ENCODE results near the gene CAPG. TPM values are rescaled to one million over a fixed set of nuclear protein-coding genes. Genes with fewer than 3 reads are reported as not detected.

CAPG gene
- total and polyA plus RNA-seq, 10 of the 15 experiments (the other 5 are each of a cell fraction or from before 2014, with no cell fraction given) = 26.3 to 192 (median 100) TPM

DNA sequence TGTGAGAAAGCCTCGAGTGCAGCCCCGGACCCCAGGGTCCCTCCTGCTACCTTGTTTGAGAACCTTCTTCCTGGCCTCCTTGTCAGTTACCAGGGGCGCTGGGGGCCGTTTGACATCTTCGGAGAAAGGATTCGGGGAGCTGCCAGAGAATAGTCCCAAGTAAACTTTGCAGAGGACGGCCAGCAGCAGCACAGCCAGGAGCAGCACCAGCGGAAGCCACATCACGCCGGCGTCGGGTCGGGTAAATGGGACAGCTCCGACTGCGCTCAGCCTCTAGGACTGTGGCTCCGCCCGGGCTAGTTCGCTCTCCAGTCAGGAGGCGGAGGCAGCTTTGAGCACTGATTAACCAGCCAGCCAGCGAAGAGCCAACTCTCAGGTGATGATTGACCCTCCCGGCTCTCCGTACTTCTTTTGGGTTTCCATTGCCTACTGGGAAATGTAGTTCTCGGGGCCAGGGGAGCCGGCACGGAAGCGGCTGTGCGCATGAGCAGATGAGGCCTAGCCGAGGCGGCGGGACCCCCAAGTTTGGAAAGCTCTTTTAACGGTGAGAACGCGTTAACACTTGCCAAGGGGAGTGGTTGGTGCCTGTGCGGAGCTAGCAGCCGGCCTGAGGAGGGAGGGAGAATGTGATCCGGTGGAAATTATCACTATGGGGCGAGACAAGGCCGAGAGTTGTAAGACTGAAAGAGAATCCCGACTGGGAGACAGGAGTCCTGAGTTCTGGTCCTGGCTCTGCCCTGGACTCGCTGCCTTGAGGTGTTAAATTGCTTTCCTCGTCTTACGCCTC, 55.7 kb downstream of the CAPG start, which contains the start of the genes ELMOD3 and RETSAT (continued):
- peak; percentile 67 for TF ChIP-seq TCF12 (IDR thresholded peaks at IDR 0.05; ENCODE audit: low read depth, low read length)
- no peak for TF ChIP-seq ASH2L (IDR thresholded peaks at IDR 0.05; ENCODE audit: borderline replicate concordance, low read depth)
- no peak for TF ChIP-seq NFIC (IDR thresholded peaks at IDR 0.05; ENCODE audit: low read depth, low read length)
- TF ChIP-seq YBX1 (IDR thresholded peaks at IDR 0.05) = no peak
- TF ChIP-seq SRF (IDR thresholded peaks at IDR 0.05; ENCODE audit: low read depth in 2 of 2, low read length in 2 of 2) = no peak
- TF ChIP-seq CREM (IDR thresholded peaks at IDR 0.05; ENCODE audit: low read depth) = peak; percentile 79
- no peak for TF ChIP-seq ZNF384 (IDR thresholded peaks at IDR 0.05; ENCODE audit: borderline replicate concordance, low read depth, low read length)
- TF ChIP-seq KLF5 (IDR thresholded peaks at IDR 0.05; ENCODE audit: partially characterized antibody) = no peak
- TF ChIP-seq TCF3 (IDR thresholded peaks at IDR 0.05; ENCODE audit: borderline replicate concordance, insufficient read depth, low read depth, low read length) = peak; percentile 69; the same call in 1 of the 2 replicates
- TF ChIP-seq, protein P1, sequence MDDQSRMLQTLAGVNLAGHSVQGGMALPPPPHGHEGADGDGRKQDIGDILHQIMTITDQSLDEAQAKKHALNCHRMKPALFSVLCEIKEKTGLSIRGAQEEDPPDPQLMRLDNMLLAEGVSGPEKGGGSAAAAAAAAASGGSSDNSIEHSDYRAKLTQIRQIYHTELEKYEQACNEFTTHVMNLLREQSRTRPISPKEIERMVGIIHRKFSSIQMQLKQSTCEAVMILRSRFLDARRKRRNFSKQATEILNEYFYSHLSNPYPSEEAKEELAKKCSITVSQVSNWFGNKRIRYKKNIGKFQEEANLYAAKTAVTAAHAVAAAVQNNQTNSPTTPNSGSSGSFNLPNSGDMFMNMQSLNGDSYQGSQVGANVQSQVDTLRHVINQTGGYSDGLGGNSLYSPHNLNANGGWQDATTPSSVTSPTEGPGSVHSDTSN (IDR thresholded peaks at IDR 0.05; ENCODE audit: insufficient replicate concordance, low read depth, low read length) = peak; percentile 30
- no peak for TF ChIP-seq NFYA (IDR thresholded peaks at IDR 0.05; ENCODE audit: borderline replicate concordance, low read depth, low read length)
- TF ChIP-seq EGR1 (IDR thresholded peaks at IDR 0.05; ENCODE audit: borderline replicate concordance in 1 of 2, low read depth in 2 of 2, low read length in 2 of 2) = no peak
- TF ChIP-seq RAD21 (IDR thresholded peaks at IDR 0.05; ENCODE audit: insufficient read depth, low read depth, low read length) = no peak
- no peak for TF ChIP-seq ZZZ3 (IDR thresholded peaks at IDR 0.05; ENCODE audit: control insufficient read depth, insufficient read length, low read depth)
- TF ChIP-seq, protein P2, sequence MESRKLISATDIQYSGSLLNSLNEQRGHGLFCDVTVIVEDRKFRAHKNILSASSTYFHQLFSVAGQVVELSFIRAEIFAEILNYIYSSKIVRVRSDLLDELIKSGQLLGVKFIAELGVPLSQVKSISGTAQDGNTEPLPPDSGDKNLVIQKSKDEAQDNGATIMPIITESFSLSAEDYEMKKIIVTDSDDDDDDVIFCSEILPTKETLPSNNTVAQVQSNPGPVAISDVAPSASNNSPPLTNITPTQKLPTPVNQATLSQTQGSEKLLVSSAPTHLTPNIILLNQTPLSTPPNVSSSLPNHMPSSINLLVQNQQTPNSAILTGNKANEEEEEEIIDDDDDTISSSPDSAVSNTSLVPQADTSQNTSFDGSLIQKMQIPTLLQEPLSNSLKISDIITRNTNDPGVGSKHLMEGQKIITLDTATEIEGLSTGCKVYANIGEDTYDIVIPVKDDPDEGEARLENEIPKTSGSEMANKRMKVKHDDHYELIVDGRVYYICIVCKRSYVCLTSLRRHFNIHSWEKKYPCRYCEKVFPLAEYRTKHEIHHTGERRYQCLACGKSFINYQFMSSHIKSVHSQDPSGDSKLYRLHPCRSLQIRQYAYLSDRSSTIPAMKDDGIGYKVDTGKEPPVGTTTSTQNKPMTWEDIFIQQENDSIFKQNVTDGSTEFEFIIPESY (IDR thresholded peaks at IDR 0.05) = no peak
- TF ChIP-seq NR2C1 (IDR thresholded peaks at IDR 0.05) = no peak
- no peak for TF ChIP-seq ZNF622 (IDR thresholded peaks at IDR 0.05)
- TF ChIP-seq JUNB (IDR thresholded peaks at IDR 0.05) = no peak
- TF ChIP-seq, protein P3, sequence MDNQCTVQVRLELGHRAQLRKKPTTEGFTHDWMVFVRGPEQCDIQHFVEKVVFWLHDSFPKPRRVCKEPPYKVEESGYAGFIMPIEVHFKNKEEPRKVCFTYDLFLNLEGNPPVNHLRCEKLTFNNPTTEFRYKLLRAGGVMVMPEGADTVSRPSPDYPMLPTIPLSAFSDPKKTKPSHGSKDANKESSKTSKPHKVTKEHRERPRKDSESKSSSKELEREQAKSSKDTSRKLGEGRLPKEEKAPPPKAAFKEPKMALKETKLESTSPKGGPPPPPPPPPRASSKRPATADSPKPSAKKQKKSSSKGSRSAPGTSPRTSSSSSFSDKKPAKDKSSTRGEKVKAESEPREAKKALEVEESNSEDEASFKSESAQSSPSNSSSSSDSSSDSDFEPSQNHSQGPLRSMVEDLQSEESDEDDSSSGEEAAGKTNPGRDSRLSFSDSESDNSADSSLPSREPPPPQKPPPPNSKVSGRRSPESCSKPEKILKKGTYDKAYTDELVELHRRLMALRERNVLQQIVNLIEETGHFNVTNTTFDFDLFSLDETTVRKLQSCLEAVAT (IDR thresholded peaks at IDR 0.05) = no peak
- TF ChIP-seq NFYB (IDR thresholded peaks at IDR 0.05; ENCODE audit: insufficient read depth, low read depth, low read length) = peak; percentile 89
- TF ChIP-seq IKZF1 (conservative IDR thresholded peaks at IDR 0.05) = peak; percentile 95
- peak; percentile 76 for TF ChIP-seq SP1 (IDR thresholded peaks at IDR 0.05; ENCODE audit: low read depth, low read length)
- no peak; the same call in 1 of the 2 replicates for TF ChIP-seq STAT1 (conservative IDR thresholded peaks at IDR 0.05)
- no peak for TF ChIP-seq GATAD2B (conservative IDR thresholded peaks at IDR 0.05; ENCODE audit: low read depth)
- peak; percentile 68 for TF ChIP-seq MXI1 (IDR thresholded peaks at IDR 0.05; ENCODE audit: low read depth, low read length)
- no peak for TF ChIP-seq BMI1 (IDR thresholded peaks at IDR 0.05; ENCODE audit: borderline replicate concordance)
- no peak for TF ChIP-seq FOXM1 (IDR thresholded peaks at IDR 0.05; ENCODE audit: low read depth, low read length)
